ENCODE results near the gene RACGAP1. TPM values are rescaled to one million over a fixed set of nuclear protein-coding genes. Genes with fewer than 3 reads are reported as not detected.

RACGAP1 gene
- total RNA-seq, 2 donors from 2014 or later: 3.9 to 4.6 TPM

GRCh38 chr12:50065726-50066310, 40.5 kb upstream of the RACGAP1 start:
- no peaks in the 10 kb centered on the region for H3K27me3 ChIP-seq
- DNase-seq (no peak), ATAC-seq (no peak)
- no peaks in the 10 kb centered on the region for H3K9me3 ChIP-seq
- WGBS, 2 donors: 47 to 63% methylated on average over 3 of the region's 3 CpGs
- H3K4me3 ChIP-seq: no peak overlapping the region
- TF ChIP-seq CTCF (IDR thresholded peaks at IDR 0.05) (no peak), POLR2A (IDR thresholded peaks at IDR 0.05) (no peak)
- no peaks in the 10 kb centered on the region for H3K36me3 ChIP-seq (replicated peaks in 1 of 2; ENCODE audit: insufficient read depth in 1 of 2, low read depth in 2 of 2)
- intact Hi-C loops (cut with DNase I): no loop called here
- no peaks in the 10 kb centered on the region for H3K4me1 ChIP-seq
- H3K27ac ChIP-seq: no peak overlapping the region

- no peak for TF ChIP-seq POLR2A (IDR thresholded peaks at IDR 0.05)
- Histone ChIP-seq H3K4me1 (peaks cover 1% of the 10 kb centered on the region), H3K27me3 (no peaks in the 10 kb centered on the region), H3K27ac (no peak overlapping the region), H3K36me3 (replicated peaks in 1 of 2; ENCODE audit: insufficient read depth in 1 of 2, low read depth in 2 of 2) (no peaks in the 10 kb centered on the region), H3K9me3 (no peaks in the 10 kb centered on the region), H3K4me3 (no peak overlapping the region)
- no peak for ATAC-seq
- no peak for DNase-seq
- intact Hi-C loops (cut with DNase I): loop anchor here (5.0 kb wide), 1 partner anchor 91 kb away; the partner anchor contains the start of gene AQP6
- WGBS, 2 donors: 67 to 72% methylated on average over 4 to 5 of the region's 5 CpGs
Measured at GRCh38 chr12:50062728-50063460, 37.6 kb upstream of the RACGAP1 start.

GRCh38 chr12:50061946-50062686, 36.8 kb upstream of the RACGAP1 start:
- Histone ChIP-seq H3K4me3 (no peak overlapping the region), H3K36me3 (replicated peaks in 1 of 2; ENCODE audit: insufficient read depth in 1 of 2, low read depth in 2 of 2) (no peaks in the 10 kb centered on the region), H3K27ac (no peak overlapping the region), H3K27me3 (no peaks in the 10 kb centered on the region), H3K9me3 (no peaks in the 10 kb centered on the region), H3K4me1 (peaks cover 5% of the 10 kb centered on the region)
- whole genome bisulfite sequencing, 2 donors: 57 to 62% methylated on average over 6 of the region's 6 CpGs
- ATAC-seq: no peak
- intact Hi-C loops (cut with DNase I): loop anchor here (5.0 kb wide), 1 partner anchor 90 kb away; the partner anchor contains the start of gene AQP6
- TF ChIP-seq CTCF (IDR thresholded peaks at IDR 0.05) (no peak), POLR2A (IDR thresholded peaks at IDR 0.05) (no peak)
- no peak for DNase-seq

GRCh38 chr12:50061171-50061570, 35.9 kb upstream of the RACGAP1 start:
- TF ChIP-seq POLR2A (IDR thresholded peaks at IDR 0.05) (no peak), CTCF (IDR thresholded peaks at IDR 0.05) (no peak)
- intact Hi-C loops (cut with DNase I): loop anchor here (5.0 kb wide), 1 partner anchor 89 kb away; the partner anchor contains the start of gene AQP6
- Histone ChIP-seq H3K27ac (no peak overlapping the region), H3K36me3 (replicated peaks in 1 of 2; ENCODE audit: insufficient read depth in 1 of 2, low read depth in 2 of 2) (no peaks in the 10 kb centered on the region), H3K27me3 (peaks cover 0 to 2% of the 10 kb centered on the region in 2 donors), H3K4me1 (peaks cover 14% of the 10 kb centered on the region), H3K4me3 (no peak overlapping the region), H3K9me3 (no peaks in the 10 kb centered on the region)
- DNase-seq: peak in 1 of 4 donors; percentile 48
- ATAC-seq: no peak
- WGBS, 2 donors: 72 to 96% methylated on average over 2 of the region's 2 CpGs

- no peak for DNase-seq
- Histone ChIP-seq H3K27me3 (peaks cover 0 to 10% of the 10 kb centered on the region in 2 donors), H3K4me3 (no peak overlapping the region), H3K9me3 (no peaks in the 10 kb centered on the region), H3K36me3 (replicated peaks in 1 of 2; ENCODE audit: insufficient read depth in 1 of 2, low read depth in 2 of 2) (no peaks in the 10 kb centered on the region), H3K27ac (no peak overlapping the region), H3K4me1 (peaks cover 21% of the 10 kb centered on the region)
- 59 to 75% methylated on average over 1 to 4 of the region's 4 CpGs for WGBS, 2 donors
- no peak for TF ChIP-seq POLR2A (IDR thresholded peaks at IDR 0.05)
- no peak for TF ChIP-seq CTCF (IDR thresholded peaks at IDR 0.05)
- intact Hi-C loops (cut with DNase I): loop anchor here (5.0 kb wide), 1 partner anchor 88 kb away; the partner anchor contains the start of gene AQP6
- no peak for ATAC-seq
Measured at GRCh38 chr12:50060120-50060468, 34.8 kb upstream of the RACGAP1 start.
